ENCODE results near the gene MT1A. TPM values are rescaled to one million over a fixed set of nuclear protein-coding genes. Genes with fewer than 3 reads are reported as not detected.
"Not testable (repeated sequence)": the region's sequence is repeated elsewhere in the genome, so short reads cannot be mapped to it uniquely, and the experiment has no call there.

Gene MT1A
- total RNA-seq, 6 experiments from 2014 or later: 0.50 to 1.5 TPM; not detected in 4

DNA sequence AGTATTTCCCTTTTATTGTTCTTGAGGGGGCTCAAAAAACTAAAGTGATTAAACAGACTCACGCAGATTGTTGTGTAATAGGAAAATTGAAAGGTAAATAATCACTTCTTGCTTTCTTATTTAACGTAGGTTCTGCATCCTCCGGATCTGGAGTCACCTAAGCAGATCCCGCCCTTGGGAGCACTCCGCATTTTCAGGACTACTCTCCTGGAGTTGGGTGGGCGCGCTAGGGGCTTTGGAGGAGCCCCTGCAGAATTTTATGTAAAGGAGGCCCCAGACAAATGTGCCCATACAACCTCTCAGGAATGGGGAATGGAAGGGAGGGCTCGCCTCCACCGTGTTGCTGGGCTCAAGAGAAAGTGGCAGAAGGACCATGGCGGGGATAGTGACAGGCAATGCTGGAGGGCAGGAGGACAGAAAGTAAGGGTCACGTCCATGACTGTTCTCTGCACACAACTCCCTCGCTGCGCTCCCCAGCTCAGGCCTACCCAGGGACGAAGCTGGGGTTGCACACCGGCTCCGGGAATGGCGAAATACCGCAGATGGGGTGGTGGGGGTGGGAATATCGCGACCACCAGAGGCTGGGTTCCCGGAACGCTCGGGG, 21.8 kb upstream of the MT1A start:
- peaks cover 52% of the 10 kb centered on the region for H3K4me1 Mint-ChIP-seq (ENCODE audit: low read depth)
- no peaks in the 10 kb centered on the region for H3K36me3 Mint-ChIP-seq (ENCODE audit: low read depth)
- TF ChIP-seq, protein P1, sequence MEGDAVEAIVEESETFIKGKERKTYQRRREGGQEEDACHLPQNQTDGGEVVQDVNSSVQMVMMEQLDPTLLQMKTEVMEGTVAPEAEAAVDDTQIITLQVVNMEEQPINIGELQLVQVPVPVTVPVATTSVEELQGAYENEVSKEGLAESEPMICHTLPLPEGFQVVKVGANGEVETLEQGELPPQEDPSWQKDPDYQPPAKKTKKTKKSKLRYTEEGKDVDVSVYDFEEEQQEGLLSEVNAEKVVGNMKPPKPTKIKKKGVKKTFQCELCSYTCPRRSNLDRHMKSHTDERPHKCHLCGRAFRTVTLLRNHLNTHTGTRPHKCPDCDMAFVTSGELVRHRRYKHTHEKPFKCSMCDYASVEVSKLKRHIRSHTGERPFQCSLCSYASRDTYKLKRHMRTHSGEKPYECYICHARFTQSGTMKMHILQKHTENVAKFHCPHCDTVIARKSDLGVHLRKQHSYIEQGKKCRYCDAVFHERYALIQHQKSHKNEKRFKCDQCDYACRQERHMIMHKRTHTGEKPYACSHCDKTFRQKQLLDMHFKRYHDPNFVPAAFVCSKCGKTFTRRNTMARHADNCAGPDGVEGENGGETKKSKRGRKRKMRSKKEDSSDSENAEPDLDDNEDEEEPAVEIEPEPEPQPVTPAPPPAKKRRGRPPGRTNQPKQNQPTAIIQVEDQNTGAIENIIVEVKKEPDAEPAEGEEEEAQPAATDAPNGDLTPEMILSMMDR (IDR thresholded peaks at IDR 0.05): no peak
- H3K9me3 Mint-ChIP-seq: no peaks in the 10 kb centered on the region
- no peak for DNase-seq
- H3K27me3 Mint-ChIP-seq (ENCODE audit: insufficient read depth): no peaks in the 10 kb centered on the region; the same call in none of the 2 replicates
- no peak overlapping the region for H3K4me3 Mint-ChIP-seq
- H3K27ac Mint-ChIP-seq: no peak overlapping the region

DNA sequence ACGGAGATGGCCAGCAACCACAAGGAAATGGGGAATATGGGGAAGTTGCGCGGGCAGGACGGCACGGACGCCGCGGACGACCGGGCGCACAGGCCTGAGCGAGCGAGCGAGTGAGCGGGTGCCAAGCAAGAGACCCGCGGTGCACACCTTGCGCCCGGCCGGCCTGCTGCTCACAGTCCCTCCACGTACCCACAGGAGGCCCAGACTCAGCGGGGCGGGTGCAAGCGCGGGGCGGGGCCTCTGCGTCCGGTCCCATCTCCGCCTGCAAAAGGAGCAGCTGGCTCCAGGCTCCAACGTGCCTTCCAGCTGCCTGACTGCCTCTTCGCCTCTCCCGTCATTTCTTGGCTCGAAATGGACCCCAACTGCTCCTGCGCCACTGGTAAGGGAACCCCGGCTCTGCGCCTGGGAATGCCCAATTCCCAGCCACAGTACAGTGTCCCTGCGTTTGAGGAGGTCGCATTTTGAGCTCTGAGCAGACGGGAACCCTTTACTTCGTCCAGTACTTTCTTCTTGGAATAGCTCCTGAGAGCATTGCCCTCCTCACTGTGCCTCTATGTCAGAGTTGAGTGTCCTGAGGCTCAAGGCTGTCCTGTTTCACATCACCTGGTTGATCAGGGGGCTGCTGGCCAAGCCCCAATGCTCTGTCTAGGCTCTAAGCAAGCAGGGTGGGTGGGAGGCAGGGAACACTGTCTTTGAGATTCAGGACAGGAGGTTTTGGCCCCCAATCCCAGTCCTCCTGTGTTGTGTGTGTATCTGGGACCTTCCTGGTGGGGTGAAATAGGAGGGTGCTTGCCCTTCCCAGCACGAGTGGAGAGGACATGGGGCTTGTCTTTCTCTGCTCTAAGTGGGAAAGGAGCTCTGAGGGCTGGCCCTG, 21.0 kb upstream of the MT1A start:
- peak overlapping the region; percentile 83 for H3K4me3 Mint-ChIP-seq
- no peaks in the 10 kb centered on the region for H3K36me3 Mint-ChIP-seq (ENCODE audit: low read depth)
- no peak overlapping the region; the same call in 1 of the 2 replicates for H3K27ac Mint-ChIP-seq
- H3K9me3 Mint-ChIP-seq: no peaks in the 10 kb centered on the region
- no peak for DNase-seq
- TF ChIP-seq, protein P1 (IDR thresholded peaks at IDR 0.05): no peak
- H3K4me1 Mint-ChIP-seq (ENCODE audit: low read depth): peaks cover 47% of the 10 kb centered on the region
- no peaks in the 10 kb centered on the region; the same call in none of the 2 replicates for H3K27me3 Mint-ChIP-seq (ENCODE audit: insufficient read depth)

DNA sequence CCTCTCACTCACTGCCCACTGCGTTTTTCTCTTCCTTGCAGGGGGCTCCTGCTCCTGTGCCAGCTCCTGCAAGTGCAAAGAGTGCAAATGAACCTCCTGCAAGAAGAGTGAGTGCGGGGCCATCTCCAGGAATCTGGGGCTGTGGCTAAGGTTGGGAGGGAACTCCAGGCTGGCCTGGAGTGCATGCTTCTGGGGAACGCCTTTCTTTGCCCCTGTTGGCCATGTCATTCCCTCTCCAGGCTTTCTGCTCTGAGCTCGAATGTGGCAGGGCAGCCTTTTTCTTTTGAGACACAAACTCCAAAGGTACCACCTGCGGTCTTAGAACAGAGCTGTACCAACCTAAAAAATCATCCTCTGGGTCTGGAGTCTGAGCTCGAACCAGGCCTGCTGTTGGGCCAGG, 20.3 kb upstream of the MT1A start:
- Mint-ChIP-seq H3K4me1 (ENCODE audit: low read depth) (peaks cover 41% of the 10 kb centered on the region), H3K9me3 (no peaks in the 10 kb centered on the region), H3K27me3 (ENCODE audit: insufficient read depth) (no peaks in the 10 kb centered on the region; the same call in none of the 2 replicates), H3K4me3 (peak overlapping the region; percentile 83), H3K27ac (no peak overlapping the region; the same call in 1 of the 2 replicates), H3K36me3 (ENCODE audit: low read depth) (no peaks in the 10 kb centered on the region)
- TF ChIP-seq, protein P1 (IDR thresholded peaks at IDR 0.05): no peak
- DNase-seq: no peak

DNA sequence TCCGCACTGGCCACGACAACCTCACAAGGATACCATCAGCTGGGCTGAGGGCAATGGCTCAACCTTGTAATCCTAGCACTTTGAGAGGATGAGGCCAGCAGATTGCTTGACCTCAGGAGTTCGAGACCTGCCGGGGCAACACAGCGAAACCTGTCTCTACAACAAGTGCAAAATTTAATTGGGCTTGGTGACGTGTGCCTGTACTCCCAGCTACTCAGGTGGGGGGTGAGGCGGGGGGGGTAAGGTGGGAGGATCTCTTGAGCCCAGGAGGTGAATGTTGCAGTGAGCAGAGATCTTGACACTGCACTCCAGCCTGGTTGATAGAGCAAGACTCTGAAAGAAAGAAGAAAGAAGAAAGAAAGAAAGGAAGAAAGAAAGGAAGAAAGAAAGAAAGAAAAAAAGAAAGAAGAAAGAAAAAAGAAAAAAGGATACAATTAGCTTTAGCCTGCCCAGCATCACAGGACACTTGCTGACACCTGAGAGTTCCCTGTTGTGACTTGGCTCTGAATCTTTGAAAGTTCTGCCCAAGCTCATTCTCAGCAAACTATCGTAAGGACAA, 18.0 kb upstream of the MT1A start:
- Mint-ChIP-seq H3K27ac (no peak overlapping the region), H3K4me3 (no peak overlapping the region), H3K9me3 (no peaks in the 10 kb centered on the region), H3K27me3 (ENCODE audit: insufficient read depth) (no peaks in the 10 kb centered on the region; the same call in none of the 2 replicates), H3K4me1 (ENCODE audit: low read depth) (peaks cover 25% of the 10 kb centered on the region), H3K36me3 (ENCODE audit: low read depth) (no peaks in the 10 kb centered on the region)
- TF ChIP-seq, protein P1 (IDR thresholded peaks at IDR 0.05): no peak
- no peak for DNase-seq

DNA sequence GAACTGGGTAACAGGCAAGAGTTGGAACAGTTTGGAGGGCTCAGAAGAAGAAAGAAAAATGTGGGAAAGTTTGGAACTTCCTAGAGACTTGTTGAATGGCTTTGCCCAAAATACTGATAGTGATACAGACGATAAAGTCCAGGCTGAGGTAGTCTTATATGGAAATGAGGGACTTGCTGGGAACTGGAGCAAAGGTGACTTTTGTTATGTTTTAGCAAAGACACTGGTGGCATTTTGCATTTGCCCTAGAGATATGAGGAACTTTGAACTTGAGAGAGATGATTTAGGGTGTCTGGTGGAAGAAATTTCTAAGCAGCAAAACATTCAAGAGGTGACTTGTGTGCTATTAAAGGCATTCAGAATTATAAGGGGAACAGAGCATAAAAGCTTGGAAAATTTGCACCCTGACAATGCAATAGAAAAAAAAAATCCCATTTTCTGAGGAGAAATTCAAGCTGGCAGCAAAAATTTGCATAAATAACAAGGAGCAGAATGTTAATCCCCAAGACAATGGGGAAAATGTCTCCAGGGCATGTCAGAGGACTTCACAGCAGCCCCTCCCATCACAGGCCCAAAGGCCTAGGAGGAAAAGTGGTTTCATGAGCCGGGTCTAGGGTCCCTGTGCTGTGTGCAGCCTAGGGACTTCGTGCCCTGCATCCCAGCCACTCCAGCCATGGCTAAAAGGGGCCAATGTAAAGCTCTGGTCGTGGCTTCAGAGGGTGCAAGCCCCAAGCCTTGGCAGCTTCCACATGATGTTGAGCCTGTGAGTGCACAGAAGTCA, 16.6 kb upstream of the MT1A start:
- H3K27me3 Mint-ChIP-seq (ENCODE audit: insufficient read depth); DNase-seq; H3K4me3 Mint-ChIP-seq; H3K9me3 Mint-ChIP-seq; H3K27ac Mint-ChIP-seq: not testable (repeated sequence)
- Mint-ChIP-seq H3K36me3 (ENCODE audit: low read depth) (peaks cover 13% of the 10 kb centered on the region; the same call in 1 of the 2 replicates), H3K4me1 (ENCODE audit: low read depth) (peaks cover 32% of the 10 kb centered on the region)

DNA sequence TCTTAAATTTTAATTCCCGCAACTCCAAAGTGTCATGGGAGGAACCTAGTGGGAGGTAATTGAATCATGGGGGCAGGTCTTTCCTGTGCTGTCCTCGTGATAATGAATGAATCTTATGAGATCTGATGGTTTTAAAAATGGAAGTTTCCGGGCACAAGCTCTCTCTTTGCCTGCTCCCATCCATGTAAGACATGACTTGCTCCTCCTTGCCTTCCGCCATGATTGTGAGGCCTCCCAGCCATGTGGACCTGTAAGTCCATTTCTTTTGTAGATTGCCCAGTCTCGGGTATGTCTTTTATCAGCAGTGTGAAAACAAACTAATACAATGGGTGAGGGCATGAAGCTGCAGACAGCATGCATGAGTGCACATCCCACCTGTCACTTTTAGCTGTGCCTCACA, 15.3 kb upstream of the MT1A start:
- not testable (repeated sequence) for DNase-seq; H3K4me3 Mint-ChIP-seq; H3K27ac Mint-ChIP-seq; H3K27me3 Mint-ChIP-seq (ENCODE audit: insufficient read depth); H3K9me3 Mint-ChIP-seq
- Mint-ChIP-seq H3K36me3 (ENCODE audit: low read depth) (peaks cover 18% of the 10 kb centered on the region; the same call in 1 of the 2 replicates), H3K4me1 (ENCODE audit: low read depth) (peaks cover 28% of the 10 kb centered on the region)

Data from HFFc6 (cell line).